AG04449 (cell line): Measurements from ENCODE around the gene CTNNA2.

Experiments used
- CTCF ChIA-PET: fragments of 350-600 bp; formaldehyde crosslinking; extraction: SDS; loops from one replicate; lab custom pipeline; 2021; ENCODE audit warnings: antibody characterized with exemption; lab: Yijun Ruan, JAX
- POLR2A ChIA-PET: fragments of 400-600, 350-600 bp; formaldehyde crosslinking; extraction: SDS; loops from one replicate; lab custom pipeline; 2020; ENCODE audit warnings: antibody characterized with exemption, inconsistent platforms; lab: Yijun Ruan, JAX
- DNase-seq: peaks from one replicate; pipeline ENCODE4 v3.0.0-alpha.2; 2010; ENCODE audit warnings: low read depth, low spot score
- H3K4me3 ChIP-seq: 2 replicates; pipeline ENCODE4 v1.5.1; 2011; ENCODE audit warnings: low read depth, mild to moderate bottlenecking, control low read depth, low read length
- CTCF ChIP-seq: IDR thresholded peaks from one replicate; pipeline ENCODE4 v1.5.1; 2011; ENCODE audit warnings: mild to moderate bottlenecking, moderate library complexity, low read length, control low read depth, inconsistent platforms; ENCODE audit not compliant: insufficient read depth; ENCODE audit errors: missing control alignments

The CTNNA2 gene

GRCh38 chr2:80257450-80257849 lies 744.6 kb downstream of the CTNNA2 start:
- no peak overlapping the region for H3K4me3 ChIP-seq
- no peak for TF ChIP-seq CTCF
- CTCF ChIA-PET, result interaction anchor here (2.3 to 3.8 kb wide), 3 partner anchors 14 to 241 kb away, joined by 13 to 23 read pairs (median 18); no protein-coding TSS in a partner anchor
- POLR2A ChIA-PET, result no interaction called here
- DNase-seq, result no peak

- ChIA-PET POLR2A (no interaction called here), CTCF (interaction anchor here (3.6 kb wide), 1 partner anchor 241 kb away, joined by 23 read pairs; no protein-coding TSS in a partner anchor)
- H3K4me3 ChIP-seq, result no peak overlapping the region
- TF ChIP-seq CTCF, result no peak
- DNase-seq, result no peak
Observed at GRCh38 chr2:80258341-80258740, 745.5 kb downstream of the CTNNA2 start.

GRCh38 chr2:80258793-80259192 lies 745.9 kb downstream of the CTNNA2 start:
- POLR2A ChIA-PET, result no interaction called here
- no peak for DNase-seq
- no peak for TF ChIP-seq CTCF
- CTCF ChIA-PET, result interaction anchor here (3.6 kb wide), 1 partner anchor 240 kb away, joined by 23 read pairs; no protein-coding TSS in a partner anchor
- no peak overlapping the region for H3K4me3 ChIP-seq

GRCh38 chr2:80259292-80259691 lies 746.4 kb downstream of the CTNNA2 start:
- no peak overlapping the region for H3K4me3 ChIP-seq
- DNase-seq, result no peak
- ChIA-PET POLR2A (no interaction called here), CTCF (interaction anchor here (0.9 kb wide), 1 partner anchor 21 kb away, joined by 3 read pairs; no protein-coding TSS in a partner anchor)
- TF ChIP-seq CTCF, result no peak

GRCh38 chr2:80266231-80266630 lies 753.4 kb downstream of the CTNNA2 start:
- no peak for TF ChIP-seq CTCF
- DNase-seq, result no peak
- ChIA-PET CTCF (no interaction called here), POLR2A (no interaction called here)
- H3K4me3 ChIP-seq, result no peak overlapping the region

- ChIA-PET POLR2A (no interaction called here), CTCF (no interaction called here)
- no peak for DNase-seq
- H3K4me3 ChIP-seq, result no peak overlapping the region
- no peak for TF ChIP-seq CTCF
Observed at GRCh38 chr2:80269806-80270205, 757.0 kb downstream of the CTNNA2 start.
